IMR-90 (cell line): ENCODE data around the gene MMP8. TPM values are rescaled to one million over a fixed set of nuclear protein-coding genes. Genes with fewer than 3 reads are reported as not detected.

Source experiments
- ATAC-seq: fragments of 200-7000 bp; cut with Tn5 transposase; 2 replicates; pipeline ENCODE4 v1.9.1; 2020; ENCODE audit warnings: low read depth, mild to moderate bottlenecking, moderate library complexity
- BruUV-seq: library from RNA; stranded (reverse); fragments of 400-500 nt; replicated peaks from 2 replicates; lab custom pipeline; 2021; lab: Mats Ljungman, UMichigan
- CTCF ChIA-PET: fragments of 300-600 bp; formaldehyde crosslinking; extraction: SDS; loops from one replicate; lab custom pipeline; 2021; ENCODE audit warnings: antibody characterized with exemption; lab: Yijun Ruan, JAX
- POLR2A ChIA-PET: fragments of 300-600 bp; sonication (Branson Sonifier 250); formaldehyde crosslinking; loops from one replicate; lab custom pipeline; 2022; ENCODE audit warnings: antibody characterized with exemption; ENCODE audit not compliant: unreplicated experiment; lab: Charles Lee
- DNase-seq: peaks from one replicate; pipeline ENCODE4 v3.0.0; 2013
- H2AFZ ChIP-seq: replicated peaks from 2 replicates; pipeline ENCODE3; 2013; ENCODE audit warnings: low read length, mild to moderate bottlenecking; ENCODE audit not compliant: poor library complexity
- H2AK5ac ChIP-seq: 2 replicates; pipeline ENCODE4 v1.6.1; 2013; ENCODE audit warnings: low read depth, low read length, inconsistent platforms
- H2AK9ac ChIP-seq: replicated peaks from 2 replicates; pipeline ENCODE3; 2013; ENCODE audit warnings: mild to moderate bottlenecking, low read depth, low read length, moderate library complexity; ENCODE audit not compliant: poor library complexity
- H2BK120ac ChIP-seq: 2 replicates; pipeline ENCODE4 v1.6.1; 2013; ENCODE audit warnings: low read depth, low read length, inconsistent platforms
- H2BK15ac ChIP-seq: 3 replicates; pipeline ENCODE4 v1.6.1; 2013; ENCODE audit warnings: low read depth, low read length, inconsistent platforms
- H2BK20ac ChIP-seq: 2 replicates; pipeline ENCODE4 v1.6.1; 2013; ENCODE audit warnings: low read depth, mild to moderate bottlenecking, inconsistent platforms, low read length, moderate library complexity
- H2BK5ac ChIP-seq: 2 replicates; pipeline ENCODE4 v1.6.1; 2013; ENCODE audit warnings: mild to moderate bottlenecking, low read depth, low read length, inconsistent platforms; ENCODE audit not compliant: poor library complexity, severe bottlenecking
- H3K14ac ChIP-seq: replicated peaks from 2 replicates; pipeline ENCODE4 v1.6.1; 2013; ENCODE audit warnings: low read depth, low read length, inconsistent platforms
- H3K18ac ChIP-seq: 2 replicates; pipeline ENCODE4 v1.6.1; 2013; ENCODE audit warnings: low read depth, low read length, control low read depth
- H3K23ac ChIP-seq: 2 replicates; pipeline ENCODE4 v1.6.1; 2013; ENCODE audit warnings: low read depth, low read length, inconsistent platforms
- H3K27ac ChIP-seq: 2 replicates; pipeline ENCODE4 v1.5.1; 2013; ENCODE audit warnings: mild to moderate bottlenecking, control low read depth, low read length; ENCODE audit not compliant: insufficient read depth
- H3K27me3 ChIP-seq: 2 replicates; pipeline ENCODE4 v1.6.1; 2013; ENCODE audit warnings: low read length; ENCODE audit not compliant: control insufficient read depth, insufficient read depth
- H3K36me3 ChIP-seq: 2 replicates; pipeline ENCODE4 v1.6.1; 2013; ENCODE audit warnings: low read length, mixed read lengths; ENCODE audit not compliant: control insufficient read depth, insufficient read depth
- H3K4ac ChIP-seq: 2 replicates; pipeline ENCODE4 v1.6.1; 2013; ENCODE audit warnings: low read depth, low read length, inconsistent platforms
- H3K4me1 ChIP-seq: 2 replicates; pipeline ENCODE4 v1.6.1; 2013; ENCODE audit warnings: low read length, mixed read lengths; ENCODE audit not compliant: control insufficient read depth, insufficient read depth
- H3K4me2 ChIP-seq: 2 replicates; pipeline ENCODE4 v1.6.1; 2013; ENCODE audit warnings: low read depth, mild to moderate bottlenecking, control low read depth, low read length, moderate library complexity
- H3K4me3 ChIP-seq: 2 replicates; pipeline ENCODE4 v1.5.1; 2013; ENCODE audit warnings: low read depth, mild to moderate bottlenecking, control low read depth, low read length, moderate library complexity; ENCODE audit not compliant: insufficient read depth
- H3K56ac ChIP-seq: 2 replicates; pipeline ENCODE4 v1.6.1; 2013; ENCODE audit warnings: low read length, inconsistent platforms; ENCODE audit not compliant: insufficient read depth; ENCODE audit errors: extremely low read depth
- H3K79me1 ChIP-seq, 2 experiments: 2 replicates each; pipeline ENCODE4 v1.6.1; 2013; ENCODE audit warnings: low read length in 2 of 2, inconsistent platforms in 1 of 2, low read depth in 1 of 2
- H3K9ac ChIP-seq: 2 replicates; pipeline ENCODE4 v1.6.1; 2013; ENCODE audit warnings: low read depth, low read length, control low read depth
- H3K9me1 ChIP-seq: 2 replicates; pipeline ENCODE4 v1.6.1; 2013; ENCODE audit warnings: low read length, inconsistent platforms; ENCODE audit not compliant: insufficient read depth
- H3K9me3 ChIP-seq: 2 replicates; pipeline ENCODE4 v1.6.1; 2013; ENCODE audit warnings: low read length; ENCODE audit not compliant: control insufficient read depth, insufficient read depth
- H4K20me1 ChIP-seq: 2 replicates; pipeline ENCODE4 v1.6.1; 2013; ENCODE audit warnings: low read length, inconsistent platforms; ENCODE audit not compliant: insufficient read depth
- H4K5ac ChIP-seq: 2 replicates; pipeline ENCODE4 v1.6.1; 2013; ENCODE audit warnings: mild to moderate bottlenecking, low read depth, low read length, control low read depth
- H4K8ac ChIP-seq, 2 experiments: 2 replicates each; pipeline ENCODE4 v1.6.1; 2013; ENCODE audit warnings: low read depth in 2 of 2, low read length in 2 of 2, control low read depth in 1 of 2, inconsistent platforms in 1 of 2
- H4K91ac ChIP-seq: 2 replicates; pipeline ENCODE4 v1.6.1; 2013; ENCODE audit warnings: low read depth, low read length, inconsistent platforms; ENCODE audit not compliant: insufficient read depth
- MAZ ChIP-seq: IDR thresholded peaks from 2 replicates; pipeline ENCODE4 v1.6.1; 2012; ENCODE audit warnings: low read depth, mild to moderate bottlenecking, low read length, improper control_type of control experiment, moderate library complexity, borderline replicate concordance
- WGBS, 2 experiments: methylation state at CpG; one replicate each; pipeline versions ENCODE4 v1.1.5 to v1.1.7; 2013; ENCODE audit warnings: missing lambda C conversion rate in 2 of 2; ENCODE audit not compliant: insufficient read length in 1 of 2; ENCODE audit errors: extremely low coverage in 2 of 2; 5-methylcytosine and 5-hydroxymethylcytosine counted together
- dilution Hi-C: fragments of 300-500 bp; cut with HindIII; formaldehyde crosslinking; loops from one replicate; pipeline ENCODE4 v1.14.3; 2018; ENCODE audit warnings: low sequenced_read_pairs; ENCODE audit not compliant: unreplicated experiment
- in situ Hi-C: fragments of 300-500 bp; cut with MboI; formaldehyde crosslinking; loops from 3 replicates; pipeline ENCODE4 v1.14.3; 2019; ENCODE audit warnings: low sequenced_read_pairs, inconsistent platforms, mixed read lengths
- intact Hi-C: fragments of 100-400 bp; cut with micrococcal nuclease; formaldehyde crosslinking; loops from 2 replicates; pipeline ENCODE4 v1.10.0; 2022
- polyA plus RNA-seq, 3 experiments: library from polyadenylated mRNA; depleted of rRNA; stranded (reverse); fragments of >200 nt; gene quantifications; 2 replicates each; pipeline ENCODE4 v1.2.3, GENCODE V29; 2012; ENCODE audit warnings: low replicate concordance in 1 of 3
- total RNA-seq: library from RNA; depleted of rRNA; stranded (reverse); fragments of >200 nt; gene quantifications from 2 replicates; pipeline ENCODE4 v1.2.3, GENCODE V29; 2012

Gene MMP8
- total and polyA plus RNA-seq, 2 of the 4 experiments (the other 2 are of a cell fraction): 0.05 to 0.18 TPM

DNA sequence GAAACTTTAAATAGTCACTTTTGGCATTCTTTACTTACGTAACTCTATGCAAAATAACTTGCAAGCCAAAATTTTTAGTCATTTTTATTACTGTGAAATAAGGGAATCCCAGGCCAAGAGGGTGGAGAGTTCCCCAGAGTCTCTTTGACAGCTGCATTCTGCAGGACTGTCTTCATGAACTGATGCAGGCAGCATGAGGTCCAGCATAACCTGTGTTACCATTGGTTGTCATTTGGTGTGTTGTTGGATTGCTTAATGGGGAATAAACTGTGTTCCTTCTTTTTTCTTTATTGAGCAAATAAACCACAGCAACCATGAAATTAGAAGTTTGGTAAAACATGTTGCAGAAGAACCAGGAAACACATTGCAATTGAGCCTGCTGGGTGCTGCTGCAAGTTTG is 43.8 kb downstream of the MMP8 start:
- no peak overlapping the region for H4K5ac ChIP-seq

More for the DNA sequence above, 43.8 kb downstream of the MMP8 start:
- Histone ChIP-seq H3K9me1 (peaks cover 2% of the 10 kb centered on the region; the same call in 1 of the 2 replicates), H3K27me3 (peaks cover 11% of the 10 kb centered on the region), H3K9ac (no peak overlapping the region), H3K79me1 (no peaks in the 10 kb centered on the region), H2BK120ac (no peak overlapping the region), H3K14ac (no peak overlapping the region), H3K4me3 (no peak overlapping the region), H2BK20ac (no peak overlapping the region), H3K4me1 (no peaks in the 10 kb centered on the region), H4K20me1 (no peaks in the 10 kb centered on the region), H2BK5ac (no peak overlapping the region), H3K4ac (no peak overlapping the region), H3K23ac (no peak overlapping the region), H3K9me3 (no peaks in the 10 kb centered on the region), H2AK9ac (no peak overlapping the region), H3K18ac (no peak overlapping the region), H3K27ac (no peak overlapping the region), H4K8ac (no peak overlapping the region), H3K36me3 (no peaks in the 10 kb centered on the region), H2AK5ac (no peak overlapping the region), H4K91ac (no peak overlapping the region), H2AFZ (no peak overlapping the region), H3K56ac (no peak overlapping the region), H3K4me2 (no peak overlapping the region), H2BK15ac (no peak overlapping the region)
- POLR2A ChIA-PET: no interaction called here
- TF ChIP-seq MAZ: no peak
- in situ Hi-C loops: no loop called here
- intact Hi-C loops: no loop called here
- DNase-seq: no peak
- no peak for ATAC-seq
- WGBS, 2 experiments: no CpG with 5 or more reads among the region's 1 CpG
- BruUV-seq: no TSS peak
- CTCF ChIA-PET: no interaction called here
- dilution Hi-C loops: no loop called here
